Activated CD4-positive, CD25-positive, alpha-beta regulatory T cell treated with anti-CD3 and anti-CD28 coated beads, Interleukin-2, amount 50 U/mL, for 24 hours (primary cell): ENCODE results near the gene MKRN2OS.
"Not testable (repeated sequence)": the region's sequence is repeated elsewhere in the genome, so short reads cannot be mapped to it uniquely, and the experiment has no call there.

Source experiments
- ATAC-seq, 2 donors: fragments of 150-1000 bp; cut with Tn5 transposase; one replicate each; pipeline ENCODE4 v1.10.0; 2021; ENCODE audit warnings: mild to moderate bottlenecking in 1 of 2, moderate library complexity in 1 of 2

Gene MKRN2OS

GRCh38 chr3:12560505-12561190 is 15.3 kb upstream of the MKRN2OS start:
- peak; percentile 48 to 65 for ATAC-seq

- no peak for ATAC-seq
These were observed 14.2 kb upstream of the MKRN2OS start for GRCh38 chr3:12559520-12559919.

- no peak for ATAC-seq
These were observed 13.4 kb upstream of the MKRN2OS start for GRCh38 chr3:12558706-12559105.

- ATAC-seq, result no peak
These were observed 12.3 kb upstream of the MKRN2OS start for GRCh38 chr3:12557473-12558100.

- ATAC-seq, result peak; percentile 92 to 93
These were observed 11.6 kb upstream of the MKRN2OS start, which contains the start of gene MKRN2 for GRCh38 chr3:12556690-12557472. MKRN2 (plus strand) TSS chr3:12557087; CDS start chr3:12557151, 64 bp downstream.

DNA sequence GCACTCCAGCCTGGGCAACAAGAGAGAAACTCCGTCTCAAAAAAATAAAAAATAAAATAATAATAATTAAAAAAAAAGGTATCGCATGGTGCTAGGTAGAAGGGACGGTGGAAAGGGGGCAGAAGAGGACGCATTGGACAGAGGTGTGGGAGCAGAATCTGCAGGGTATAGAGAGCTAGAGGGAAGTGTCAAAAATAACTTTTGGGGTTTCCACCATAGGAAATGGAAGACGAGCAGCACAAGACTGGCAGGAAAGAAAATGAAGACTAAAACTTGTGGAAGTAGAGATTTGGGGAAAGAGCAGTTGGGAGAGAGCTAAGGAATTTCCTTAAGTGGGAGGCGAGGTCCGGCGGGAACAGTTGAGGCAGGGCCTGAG is 11.0 kb upstream of the MKRN2OS start:
- ATAC-seq, result no peak

- no peak for ATAC-seq
These were observed 8.7 kb upstream of the MKRN2OS start for GRCh38 chr3:12553921-12554391.

DNA sequence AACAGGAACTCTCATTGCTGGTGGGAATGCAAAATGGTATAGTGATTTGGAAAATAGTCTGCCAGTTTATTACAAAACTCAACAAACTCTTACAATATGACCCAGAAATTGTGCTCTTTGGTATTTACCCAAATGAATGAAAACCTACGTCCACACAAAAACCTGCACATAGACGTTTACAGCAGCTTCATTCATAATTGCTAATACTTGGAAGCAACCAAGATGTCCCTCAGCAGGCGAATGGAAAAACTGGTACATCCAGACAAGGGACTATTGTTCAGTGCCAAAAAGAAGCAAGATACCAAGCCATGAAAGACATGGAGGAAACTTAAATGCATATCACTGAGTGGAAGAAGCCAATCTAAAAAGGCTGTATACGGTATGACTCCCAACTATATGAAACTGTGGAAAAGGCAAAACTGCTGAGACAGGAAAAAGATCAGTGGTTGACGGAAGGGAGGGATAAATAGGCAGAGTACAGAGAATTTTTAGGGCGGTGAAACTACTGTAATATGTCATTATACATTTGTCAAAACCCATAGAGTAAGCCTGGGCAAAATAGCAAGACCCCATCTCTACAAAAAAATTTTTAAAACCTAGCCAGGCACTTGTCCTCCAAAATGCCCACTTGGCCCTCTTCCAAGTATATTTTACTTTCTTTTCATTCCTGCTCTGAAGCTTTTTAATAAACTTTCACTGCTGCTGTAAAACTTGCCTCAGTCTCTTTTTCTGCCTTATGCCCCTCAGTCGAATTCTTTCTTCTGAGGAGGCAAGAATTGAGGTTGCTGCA is 4.9 kb upstream of the MKRN2OS start:
- ATAC-seq, result no peak

- ATAC-seq, result no peak
These were observed 437 bp downstream of the MKRN2OS start for GRCh38 chr3:12544652-12545472.

- not testable (repeated sequence) for ATAC-seq
These were observed 1.8 kb downstream of the MKRN2OS start for GRCh38 chr3:12543497-12543896.

DNA sequence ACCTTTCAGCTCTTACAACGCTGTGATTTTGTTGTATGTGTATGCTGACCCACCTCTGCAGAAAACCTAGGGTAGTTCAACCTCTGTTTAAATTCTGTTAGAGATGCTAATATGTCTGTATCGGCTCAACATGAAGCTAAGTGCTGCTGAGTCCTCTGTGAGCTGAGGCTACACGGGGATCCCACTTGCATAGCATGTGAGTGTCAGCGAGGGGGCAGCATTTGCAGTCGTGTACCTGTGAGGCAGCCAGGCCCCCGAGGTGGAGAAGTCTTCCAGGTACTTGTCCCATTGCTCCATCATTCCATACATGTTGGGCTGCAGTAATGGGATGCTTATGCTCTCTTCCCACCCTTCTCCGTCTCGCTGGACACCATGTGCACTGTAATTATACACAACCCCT is 3.7 kb downstream of the MKRN2OS start:
- ATAC-seq, result no peak

DNA sequence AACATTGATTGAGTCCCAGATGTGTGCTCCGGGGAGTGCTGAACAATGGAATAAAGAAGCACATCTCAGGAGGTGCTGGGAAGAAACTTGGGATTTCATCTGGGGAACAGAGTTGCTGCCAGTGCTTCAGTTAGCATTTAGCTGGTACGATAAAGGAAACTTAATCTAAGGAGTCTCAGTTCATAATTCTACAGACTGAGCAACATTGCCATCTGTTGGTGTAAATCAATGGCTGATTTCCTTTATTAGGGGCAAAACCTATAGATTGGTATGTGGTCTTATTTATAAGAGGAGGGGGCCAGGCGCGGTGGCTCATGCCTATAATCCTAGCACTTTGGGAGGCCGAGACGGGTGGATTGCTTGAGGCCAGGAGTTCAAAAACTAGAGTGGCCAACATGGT is 8.9 kb downstream of the MKRN2OS start:
- no peak for ATAC-seq

DNA sequence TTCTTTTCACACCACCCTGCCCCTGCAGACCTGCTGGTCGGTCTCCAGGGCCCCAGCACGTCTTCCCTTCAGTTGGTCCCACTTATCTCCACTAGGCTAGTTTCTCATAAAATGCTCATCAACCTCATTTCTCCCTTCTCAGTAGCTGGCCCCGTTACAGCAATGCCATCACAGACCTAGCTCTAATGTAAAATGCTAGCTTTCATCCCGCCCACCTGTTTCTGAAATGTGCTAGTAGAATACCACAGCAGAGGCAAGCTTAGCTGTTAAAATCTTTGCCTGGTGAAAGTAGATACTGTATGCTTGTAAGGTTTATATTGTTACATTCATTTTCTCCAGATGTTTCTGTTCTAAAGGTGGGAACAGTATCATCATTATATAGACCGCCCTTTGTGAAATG is 13.1 kb downstream of the MKRN2OS start:
- ATAC-seq, result no peak

- ATAC-seq, result no peak
These were observed 17.5 kb downstream of the MKRN2OS start for GRCh38 chr3:12527757-12528143.

GRCh38 chr3:12522721-12523120 is 22.6 kb downstream of the MKRN2OS start:
- no peak for ATAC-seq

DNA sequence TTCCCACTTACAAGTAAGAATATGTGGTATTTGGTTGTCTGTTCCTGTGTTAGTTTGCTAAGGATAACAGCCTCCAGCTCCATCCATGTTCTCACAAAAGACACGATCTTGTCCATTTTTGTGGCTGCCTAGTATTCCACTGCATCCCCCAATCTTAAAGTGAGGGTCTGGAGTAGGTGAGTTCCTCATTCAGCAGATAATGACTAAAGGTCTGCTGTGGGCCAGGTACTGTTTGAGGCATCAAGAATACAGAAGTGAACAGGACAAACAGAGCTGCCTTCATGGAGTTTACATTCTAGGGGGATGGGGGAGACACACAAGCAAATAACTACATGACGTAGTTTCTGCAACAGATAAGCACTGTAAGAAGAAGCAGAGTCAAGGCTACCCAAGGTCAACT is 24.3 kb downstream of the MKRN2OS start:
- no peak for ATAC-seq

DNA sequence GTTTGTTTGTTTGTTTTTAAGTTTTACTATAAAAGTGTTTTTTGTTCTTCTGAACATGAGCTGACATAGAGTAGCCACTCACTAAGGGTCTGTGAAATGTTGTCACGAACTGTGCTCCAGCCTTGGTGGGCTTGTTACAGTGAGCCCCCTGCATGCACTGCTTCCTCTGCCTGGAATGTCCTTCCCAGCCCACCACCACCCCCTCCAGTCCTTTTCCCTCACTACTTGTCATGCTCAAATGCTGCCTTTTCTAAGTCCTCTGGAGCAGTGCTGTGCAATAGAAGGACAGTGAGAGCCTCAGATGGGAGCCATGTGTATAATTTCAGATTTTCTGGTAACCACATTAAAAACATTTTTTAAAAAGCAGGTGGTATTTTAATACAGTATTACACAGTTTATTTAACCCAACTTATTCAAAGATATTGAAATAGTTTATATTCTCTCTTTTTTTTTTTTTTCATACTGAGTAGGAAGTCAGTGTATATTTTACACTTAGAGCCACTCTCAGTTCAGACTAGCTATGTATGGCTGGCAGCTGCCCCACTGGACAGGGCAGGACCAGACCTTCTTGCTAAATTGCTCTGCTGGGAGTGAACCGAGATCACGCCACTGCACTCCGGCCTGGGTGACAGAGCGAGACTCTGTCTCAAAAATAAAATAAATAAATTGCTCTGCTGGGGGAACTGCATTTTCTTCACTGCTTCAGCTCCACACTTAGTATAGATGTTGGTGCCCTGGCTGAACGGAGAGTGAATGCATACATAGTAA is 26.9 kb downstream of the MKRN2OS start:
- no peak for ATAC-seq

GRCh38 chr3:12516873-12517272 is 28.4 kb downstream of the MKRN2OS start:
- ATAC-seq, result no peak

GRCh38 chr3:12515631-12516030 is 29.7 kb downstream of the MKRN2OS start:
- no peak for ATAC-seq

DNA sequence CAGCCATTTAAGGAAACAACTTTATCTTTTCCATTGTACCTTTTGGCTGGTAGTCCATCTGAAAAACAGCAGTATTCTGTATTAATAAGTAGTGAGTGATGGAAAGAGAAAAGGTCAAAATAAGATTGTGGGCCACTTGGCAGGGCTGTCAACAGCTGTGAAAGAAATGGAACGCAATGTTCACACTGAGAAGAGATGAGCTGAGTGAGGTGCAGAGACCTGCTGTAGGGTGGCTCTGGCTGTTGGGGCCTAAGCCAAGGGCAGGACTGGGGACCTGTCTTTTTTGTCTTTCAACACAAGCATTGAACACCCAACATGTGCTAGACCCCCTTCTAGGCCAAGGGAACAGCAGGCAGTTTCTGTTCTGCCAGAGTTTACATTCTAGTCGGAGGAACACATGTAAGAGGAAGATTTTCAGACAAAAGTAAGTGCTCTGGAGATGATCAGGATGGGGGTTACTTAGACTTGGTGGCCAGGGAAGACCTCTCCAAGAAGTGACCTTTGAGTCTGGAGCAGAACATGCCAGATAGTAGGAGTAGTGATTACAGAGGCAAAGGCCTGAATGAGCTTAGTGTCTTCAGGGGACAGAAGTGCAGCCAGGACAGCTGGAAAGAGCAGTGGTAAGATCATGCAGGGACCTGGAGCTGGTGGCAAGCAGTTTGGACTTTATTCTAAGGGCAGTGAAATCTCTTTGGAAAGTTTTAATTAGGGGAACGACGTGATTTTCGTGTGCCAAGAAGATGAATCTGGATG is 31.4 kb downstream of the MKRN2OS start:
- ATAC-seq, result no peak
